NK-92 treated with Interleukin-12 subunit alpha and Interleukin-12 subunit beta, amount 100 ng/mL, for 24 hours (cell line): ENCODE results near the gene TNS1.

Experiments
- DNase-seq: peaks from one replicate; lab custom pipeline; 2025; lab: John Stamatoyannopoulos, UW

TNS1 gene

DNA sequence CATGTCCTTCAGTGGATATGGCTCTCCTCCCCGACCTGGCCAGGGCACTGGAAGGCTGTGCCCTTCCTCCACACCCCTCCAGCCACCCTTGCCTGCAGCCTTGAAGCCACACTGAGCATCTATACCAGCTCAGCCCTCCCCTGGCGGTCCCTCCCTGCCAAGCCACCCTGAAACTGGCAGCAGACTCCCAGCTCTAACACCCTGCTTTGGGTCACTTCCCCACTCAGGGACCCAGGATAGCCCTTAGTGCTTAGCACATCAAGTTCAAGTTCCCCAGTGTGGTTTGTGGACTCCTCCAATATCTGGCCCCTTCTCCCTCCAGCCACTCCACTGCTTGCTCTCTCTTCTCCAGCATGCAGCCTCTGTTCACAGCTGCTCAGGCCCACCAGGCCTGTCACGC is 89.4 kb downstream of the TNS1 start:
- no peak for DNase-seq

DNA sequence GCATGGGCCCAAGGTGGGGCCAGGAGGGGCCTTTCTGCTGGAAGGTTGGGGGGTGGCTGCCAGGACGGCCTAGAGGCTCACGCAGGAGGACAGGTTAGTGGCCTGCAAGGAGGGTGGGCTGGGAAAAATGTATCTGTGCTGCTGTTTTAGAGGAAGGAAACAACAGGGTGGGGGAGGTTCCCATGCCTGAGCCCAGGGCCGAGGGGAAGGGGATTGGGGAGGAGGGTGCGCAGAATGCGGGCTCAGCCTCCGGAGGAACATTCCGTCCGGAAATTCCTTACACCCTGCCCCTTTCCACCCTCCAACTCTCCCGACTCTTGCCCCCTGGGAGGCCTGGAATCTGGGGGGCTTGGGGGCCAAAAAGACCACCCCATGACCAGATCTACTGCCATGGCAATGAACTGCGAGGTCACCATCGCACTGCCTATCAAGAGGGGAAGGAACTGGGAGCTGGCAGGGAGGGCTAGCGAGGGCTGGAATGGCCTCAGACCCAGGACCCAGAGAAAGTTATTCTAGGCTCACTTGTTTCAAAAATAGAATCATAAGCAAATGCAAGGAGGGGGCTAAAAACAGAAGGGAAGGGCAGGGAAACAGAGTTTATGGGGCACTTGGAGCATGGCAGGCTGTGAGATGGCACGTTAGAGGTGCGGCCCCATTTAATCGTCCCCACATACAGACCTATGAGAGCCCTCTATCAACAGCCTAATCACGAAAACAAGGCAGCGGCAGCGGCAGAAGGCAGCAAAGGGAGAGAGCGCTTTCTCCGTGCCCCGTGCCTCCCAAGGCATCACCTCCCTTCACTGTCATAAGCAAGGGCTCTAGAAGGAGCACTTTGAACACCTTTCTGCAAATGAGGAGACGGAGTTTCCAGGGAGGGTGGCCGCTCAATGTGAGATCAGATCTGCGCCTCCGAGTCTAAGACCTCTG is 90.4 kb downstream of the TNS1 start:
- DNase-seq, result no peak

DNA sequence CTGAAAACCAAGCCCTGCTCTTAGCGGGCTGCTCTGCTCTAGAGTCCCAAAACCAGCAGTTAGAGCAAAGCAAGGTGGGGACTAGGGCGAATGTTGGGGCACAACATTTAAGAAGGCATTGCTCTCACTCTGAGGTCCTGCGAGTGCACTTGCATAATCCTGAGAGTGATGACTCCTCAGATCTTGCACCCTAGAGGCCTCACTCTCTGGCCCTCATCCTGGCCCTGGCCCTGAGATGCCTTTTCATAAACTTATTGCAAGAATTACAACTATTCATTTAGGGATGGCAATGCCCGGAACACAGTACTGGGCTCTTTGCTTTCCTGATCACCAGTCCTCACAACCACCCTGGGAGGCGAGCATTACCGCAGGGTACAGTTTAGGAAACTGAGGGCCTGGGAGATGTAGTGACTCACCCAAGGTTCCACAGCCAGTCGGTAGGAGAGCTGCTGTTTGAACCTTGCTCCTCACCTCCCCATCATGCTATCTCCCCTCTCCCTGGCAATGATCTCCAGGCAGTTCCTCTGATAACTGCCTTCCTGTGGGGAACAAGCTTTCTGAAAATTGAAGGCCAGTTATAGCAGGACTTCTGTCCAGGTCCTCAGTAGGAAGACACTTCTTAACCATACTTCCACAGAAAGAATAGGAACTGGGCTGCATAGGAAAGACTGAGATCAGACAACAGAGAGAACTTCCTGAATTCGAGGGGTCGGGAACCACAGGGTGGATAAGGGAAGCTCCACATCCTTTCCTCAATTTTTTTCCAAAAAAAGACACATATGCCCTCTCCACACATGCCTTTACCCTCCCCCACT is 91.3 kb downstream of the TNS1 start:
- no peak for DNase-seq

DNA sequence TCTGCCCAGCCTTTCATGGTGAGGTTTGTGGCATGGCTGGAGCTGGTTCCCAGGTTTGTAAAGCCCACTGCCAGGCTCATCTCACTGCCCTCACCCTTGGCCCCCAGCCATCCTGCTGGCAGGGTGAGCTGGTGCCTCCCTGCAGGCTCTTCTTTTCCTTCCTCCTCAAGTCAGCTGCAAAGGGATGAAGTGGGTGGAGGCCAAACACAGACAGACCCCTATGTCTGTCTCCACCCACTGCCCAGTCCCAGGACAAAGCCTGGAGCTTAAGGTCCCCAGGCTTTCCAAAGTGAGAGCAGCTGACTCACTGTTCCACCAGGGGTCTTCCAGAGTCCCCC is 92.0 kb downstream of the TNS1 start:
- DNase-seq, result no peak

DNA sequence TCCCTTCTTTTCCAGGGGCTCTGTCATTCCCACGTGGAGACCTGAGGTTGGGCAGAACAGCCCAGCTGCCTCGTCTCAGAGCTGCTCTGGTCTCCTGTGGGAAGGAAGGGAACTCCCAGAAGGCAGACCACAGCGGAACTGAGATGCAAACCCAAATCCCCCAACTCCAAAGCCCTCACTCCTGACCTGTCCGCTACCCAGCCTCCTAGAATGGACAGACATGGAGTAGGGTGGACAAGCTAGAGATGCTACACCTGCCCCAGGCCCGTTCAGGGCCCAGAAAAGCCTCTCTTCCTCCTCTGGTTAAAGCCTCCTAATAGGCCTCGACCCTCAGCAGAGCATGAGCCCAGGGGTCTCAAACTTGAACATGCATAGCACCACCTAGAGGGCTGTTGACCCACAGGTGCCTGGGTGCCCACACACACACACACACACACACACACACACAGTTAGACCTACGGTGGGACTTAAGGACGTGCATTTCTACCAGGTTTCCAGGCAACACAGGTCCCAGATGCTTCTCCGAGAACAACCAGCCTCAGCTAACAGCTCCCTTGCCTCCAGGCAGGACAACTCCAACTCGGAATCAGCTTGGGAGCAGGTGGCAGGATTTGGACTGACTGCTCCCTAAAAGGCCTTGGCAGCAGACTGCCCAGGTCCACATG is 93.5 kb downstream of the TNS1 start:
- DNase-seq, result no peak

DNA sequence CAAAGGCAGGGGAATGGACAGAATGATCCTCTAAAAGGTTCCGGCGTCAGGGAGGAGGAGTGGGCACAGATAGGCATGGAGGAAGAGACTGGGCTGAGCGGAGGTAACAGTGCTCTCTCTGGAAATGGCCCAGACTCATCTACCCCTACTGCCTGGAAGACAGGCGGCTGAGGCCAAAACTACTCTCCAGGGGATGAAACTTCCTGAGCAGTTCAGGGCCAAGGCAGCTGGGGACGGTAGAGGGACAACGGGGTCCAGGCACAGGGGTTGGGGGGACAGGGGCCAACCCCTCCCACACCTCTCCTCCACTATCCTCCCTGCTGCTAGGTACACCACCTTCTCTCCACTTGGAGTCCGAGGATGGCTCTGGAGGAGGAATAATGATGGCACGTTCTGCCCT is 94.3 kb downstream of the TNS1 start:
- no peak for DNase-seq

DNA sequence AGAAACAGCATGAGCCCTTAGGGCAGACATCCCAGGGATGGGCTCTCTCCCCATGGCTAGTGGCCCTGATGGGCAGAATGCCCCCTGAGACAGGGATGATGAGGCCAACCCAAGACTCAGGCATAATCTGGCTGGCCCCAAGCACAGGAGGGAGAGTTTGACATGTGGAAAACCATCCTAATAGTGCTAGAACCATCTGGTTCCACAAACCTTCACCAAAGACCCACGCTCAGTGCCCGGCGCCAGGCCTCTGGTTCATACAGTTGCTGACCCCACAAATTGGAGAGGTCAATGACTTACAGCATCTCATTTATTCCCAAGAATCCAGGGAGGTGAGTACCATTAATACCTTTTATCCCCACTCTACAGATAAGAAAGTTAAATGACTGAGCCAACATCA is 95.5 kb downstream of the TNS1 start:
- no peak for DNase-seq

DNA sequence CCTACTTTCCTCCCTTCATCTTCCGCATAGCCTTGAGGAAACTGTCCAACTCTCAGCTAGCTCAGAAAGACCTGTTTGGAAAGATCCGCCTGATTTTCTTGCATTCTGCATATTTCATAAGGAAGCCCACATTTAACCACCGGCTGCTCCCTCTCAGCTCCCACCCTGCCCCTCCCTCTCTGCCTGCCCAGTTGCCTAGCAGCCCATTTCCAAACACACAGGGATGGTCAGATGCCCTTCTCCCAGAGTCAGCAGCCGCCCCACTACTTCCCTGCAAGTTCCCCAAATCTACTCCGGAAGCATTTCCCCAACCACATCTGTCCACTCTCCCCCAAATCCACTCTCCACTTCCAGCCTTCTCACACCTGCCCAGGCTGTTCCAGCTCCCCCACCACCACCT is 96.0 kb downstream of the TNS1 start:
- no peak for DNase-seq

DNA sequence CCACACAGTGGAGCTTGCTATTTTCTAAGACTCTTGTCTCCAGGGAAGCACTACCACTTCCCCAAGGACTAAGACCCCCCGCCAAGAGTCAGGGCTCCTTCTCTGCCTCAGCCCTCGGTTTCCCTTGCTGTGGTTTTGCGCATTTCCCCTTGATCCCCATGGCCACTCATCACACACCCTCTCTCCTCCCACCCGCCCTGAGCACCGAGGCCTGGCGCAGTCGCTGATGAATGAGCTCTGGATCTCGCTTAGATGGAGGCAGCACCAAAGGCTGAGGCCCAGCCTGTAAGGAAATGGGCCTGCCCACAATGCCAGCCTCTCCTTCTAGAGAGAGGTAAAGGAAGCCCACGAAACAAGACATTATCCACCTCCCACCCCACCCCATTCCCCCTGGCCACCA is 96.9 kb downstream of the TNS1 start:
- no peak for DNase-seq

DNA sequence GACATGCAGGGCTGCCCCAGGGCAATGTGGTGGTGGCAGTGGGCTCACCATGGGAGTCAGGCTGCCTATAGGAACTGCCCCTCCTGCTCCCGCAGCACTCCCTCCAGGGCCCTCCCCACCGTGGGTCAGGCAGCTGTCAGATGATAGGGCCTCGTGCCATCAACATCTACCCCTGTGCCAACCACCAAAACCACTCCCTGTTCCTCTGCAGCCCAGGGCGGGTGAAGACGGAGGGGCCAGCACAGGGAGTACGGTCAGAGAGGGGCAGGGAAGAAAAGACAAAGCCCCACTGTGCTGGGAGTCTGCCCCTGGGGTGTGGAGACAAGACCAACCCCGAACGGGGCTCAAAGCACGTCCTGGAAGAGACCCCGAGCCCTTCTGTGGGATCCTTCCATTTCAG is 97.4 kb downstream of the TNS1 start:
- DNase-seq, result no peak

DNA sequence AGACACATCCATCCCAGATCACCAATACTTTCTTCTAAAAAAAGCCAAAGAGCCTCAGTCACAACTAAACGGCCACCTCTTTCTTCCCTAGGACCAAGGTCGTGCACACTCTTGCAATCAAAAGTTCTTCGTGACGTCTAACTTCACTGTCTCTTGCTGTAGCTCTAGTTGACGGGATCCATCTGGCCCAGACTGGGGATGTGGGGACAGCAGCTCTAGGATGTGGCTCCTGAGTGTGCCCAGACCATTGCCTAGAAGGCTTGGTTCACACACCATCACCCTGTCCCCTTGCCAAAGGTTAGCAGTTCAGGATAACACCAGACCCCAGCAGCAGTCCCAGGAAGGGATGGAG is 98.2 kb downstream of the TNS1 start:
- no peak for DNase-seq

DNA sequence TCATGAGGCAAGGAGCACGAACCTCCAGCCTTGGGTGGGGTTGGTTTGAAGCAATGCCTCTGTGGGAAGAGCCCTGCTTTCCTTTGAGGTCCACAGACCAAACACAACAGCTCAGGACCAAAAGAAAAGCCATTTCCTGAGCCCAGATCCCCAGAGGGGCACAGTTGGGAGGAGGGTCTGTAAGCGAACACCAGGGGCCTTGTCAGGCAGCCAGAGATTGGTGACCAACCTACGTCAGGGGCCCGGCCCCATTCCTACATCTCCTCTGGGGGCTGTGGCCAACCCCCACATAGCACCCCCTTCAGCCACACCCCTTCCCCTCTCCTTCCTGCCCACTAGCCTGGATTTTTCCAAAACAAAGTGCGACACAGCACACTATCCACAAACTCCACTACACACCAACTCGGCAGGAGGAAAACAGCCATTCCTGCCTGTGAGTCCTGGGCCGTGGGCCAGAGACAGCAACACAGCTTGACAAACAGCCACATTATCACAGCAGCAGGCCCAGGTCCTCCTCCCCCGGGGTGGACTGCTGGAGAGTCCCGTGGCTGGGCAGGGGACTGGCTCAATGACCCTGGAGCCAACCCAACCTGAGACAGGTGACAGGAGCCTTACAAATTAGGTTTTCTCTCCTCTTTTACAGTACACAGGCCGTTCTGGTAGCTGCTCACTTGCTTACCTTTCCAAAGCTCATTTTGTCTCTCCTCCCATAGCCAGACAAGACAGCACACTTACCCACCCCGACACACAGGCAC is 98.8 kb downstream of the TNS1 start:
- no peak for DNase-seq

DNA sequence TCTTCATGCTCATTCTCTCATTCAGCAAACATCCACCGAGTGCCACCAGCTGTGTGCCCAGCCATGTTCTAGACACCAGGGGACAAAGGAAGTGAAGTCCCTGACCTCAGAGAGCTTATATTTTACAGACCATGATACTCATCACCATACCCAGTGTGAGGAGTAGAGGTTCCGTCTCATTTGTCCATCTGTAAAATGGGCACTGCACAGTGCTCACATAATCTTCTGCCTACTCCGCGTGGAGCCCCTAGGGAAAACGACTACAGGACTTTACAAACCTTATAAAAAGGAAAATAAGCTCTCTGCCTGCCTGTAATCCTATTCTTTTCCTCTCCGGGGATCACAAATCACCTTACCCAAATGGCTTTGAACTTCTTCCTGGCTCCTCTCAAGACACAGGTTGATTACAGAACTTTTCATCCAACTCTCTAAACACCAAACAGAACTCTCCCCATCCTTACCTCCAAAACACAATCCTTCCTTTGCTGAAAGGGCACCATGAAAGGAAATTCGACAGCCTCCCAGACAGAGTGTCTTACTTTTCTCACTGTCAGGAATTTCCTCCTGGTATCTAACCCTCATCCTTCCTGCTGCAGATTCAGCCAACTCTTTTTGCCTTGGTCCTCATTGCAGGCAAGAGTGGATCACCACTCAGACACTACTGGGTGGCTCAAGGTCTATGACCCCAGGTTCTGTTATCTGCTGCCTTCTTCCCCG is 99.5 kb downstream of the TNS1 start:
- DNase-seq, result no peak

DNA sequence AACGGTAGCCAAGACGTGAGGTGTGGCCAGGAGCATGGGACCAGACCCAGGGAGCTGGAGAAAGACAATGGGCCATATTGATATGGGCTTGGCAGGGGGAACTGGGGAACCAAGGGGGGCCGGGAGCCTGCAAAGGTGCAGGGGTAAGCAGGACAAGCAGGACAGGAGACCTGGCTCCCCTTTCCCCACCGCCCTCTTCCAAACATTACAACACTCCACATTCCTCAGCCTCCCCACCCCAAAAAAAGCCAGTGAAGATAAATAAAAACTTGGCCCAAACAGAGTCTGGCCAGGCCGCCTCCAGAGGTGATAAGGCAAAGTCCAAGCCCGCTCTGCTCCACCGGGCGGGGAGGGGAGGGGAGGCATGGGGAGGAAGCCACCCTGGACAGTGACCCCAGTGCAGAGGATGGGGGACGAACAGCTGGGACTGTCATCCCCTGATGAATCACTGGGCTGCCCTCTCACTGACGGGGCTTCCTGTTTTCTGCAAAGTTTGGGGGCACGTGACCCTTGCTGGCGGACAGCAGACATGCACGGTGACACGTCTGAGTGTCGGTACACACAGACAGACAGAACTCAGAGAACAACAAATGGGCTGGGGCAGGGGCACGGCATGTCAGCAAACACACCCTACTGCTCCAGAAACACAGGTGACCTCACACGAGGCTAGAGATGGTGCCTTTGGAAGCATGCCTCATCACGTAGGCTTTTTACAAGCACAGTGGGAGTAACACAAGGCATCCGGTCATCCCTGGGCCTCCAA is 100.2 kb downstream of the TNS1 start:
- no peak for DNase-seq

DNA sequence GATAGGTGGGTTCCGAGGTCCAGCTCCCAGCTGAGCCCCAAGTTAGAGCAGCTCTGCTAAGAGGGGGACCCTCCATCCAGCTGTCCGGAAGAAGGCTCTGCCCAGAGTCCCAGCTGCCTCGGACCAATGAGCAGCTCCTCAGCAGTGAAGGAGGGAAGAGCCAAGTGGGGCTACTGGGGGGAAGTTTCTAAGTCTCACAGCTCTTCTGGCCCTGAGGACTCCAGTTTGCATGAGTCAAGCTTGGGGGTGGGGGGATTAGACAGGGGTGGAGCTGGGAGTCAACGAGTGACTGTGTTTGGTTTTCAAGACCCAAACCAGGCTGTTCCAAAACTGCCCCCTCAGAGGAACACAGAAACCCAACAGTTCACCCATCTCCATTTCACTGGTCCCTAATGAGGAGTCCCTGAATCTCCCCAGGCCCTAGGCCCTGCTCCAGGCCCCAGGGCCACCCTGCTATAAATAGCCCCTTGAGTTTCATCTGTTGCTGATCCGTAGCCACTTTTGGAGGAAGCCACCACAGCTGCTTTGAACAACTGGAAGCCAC is 100.9 kb downstream of the TNS1 start:
- DNase-seq, result no peak

DNA sequence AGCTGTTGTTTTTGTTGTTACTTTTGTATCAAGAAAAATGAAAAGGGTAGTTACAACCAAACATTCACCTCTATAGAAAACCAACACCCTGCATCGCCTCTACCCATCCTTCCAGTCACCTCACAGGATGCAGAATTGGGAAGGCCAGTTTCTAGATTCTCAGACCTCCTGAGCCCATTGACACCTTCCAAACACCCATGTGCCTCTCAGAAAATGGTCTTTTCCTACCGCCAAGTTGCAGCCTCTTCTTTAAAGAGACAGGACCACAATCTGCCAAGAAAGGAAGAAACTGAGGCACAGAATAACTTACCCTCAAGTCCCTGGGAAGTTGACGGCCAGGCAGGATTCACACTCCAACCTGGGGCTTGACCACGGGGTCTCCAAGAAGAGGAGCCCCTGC is 101.4 kb downstream of the TNS1 start:
- no peak for DNase-seq

DNA sequence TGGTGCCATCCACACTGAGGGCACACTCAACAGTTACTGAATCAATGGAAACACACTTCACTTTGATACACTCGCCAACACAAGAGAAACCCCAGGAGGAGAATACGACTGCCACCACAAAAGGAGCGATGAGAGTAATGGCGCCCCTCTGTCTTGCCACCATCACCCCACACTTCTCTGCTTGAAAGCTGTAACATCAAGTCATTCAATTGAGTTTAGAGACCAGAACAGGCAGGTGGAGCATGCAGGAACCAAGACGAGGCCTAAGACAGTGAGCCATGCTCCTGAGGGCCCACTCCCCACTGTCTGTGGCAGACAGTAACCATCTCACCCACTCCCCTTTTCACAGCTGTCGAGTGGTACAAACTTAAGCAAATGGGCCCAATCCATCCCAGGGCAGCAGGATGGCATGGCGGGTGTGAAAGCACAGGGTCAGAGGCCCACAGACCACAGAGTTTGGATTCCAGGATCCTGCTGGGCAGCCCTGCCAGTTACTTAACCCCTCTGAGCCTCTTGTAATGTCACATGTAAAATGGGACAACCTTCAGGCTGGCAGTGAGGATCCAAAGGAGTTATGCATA is 101.9 kb downstream of the TNS1 start:
- DNase-seq, result no peak

DNA sequence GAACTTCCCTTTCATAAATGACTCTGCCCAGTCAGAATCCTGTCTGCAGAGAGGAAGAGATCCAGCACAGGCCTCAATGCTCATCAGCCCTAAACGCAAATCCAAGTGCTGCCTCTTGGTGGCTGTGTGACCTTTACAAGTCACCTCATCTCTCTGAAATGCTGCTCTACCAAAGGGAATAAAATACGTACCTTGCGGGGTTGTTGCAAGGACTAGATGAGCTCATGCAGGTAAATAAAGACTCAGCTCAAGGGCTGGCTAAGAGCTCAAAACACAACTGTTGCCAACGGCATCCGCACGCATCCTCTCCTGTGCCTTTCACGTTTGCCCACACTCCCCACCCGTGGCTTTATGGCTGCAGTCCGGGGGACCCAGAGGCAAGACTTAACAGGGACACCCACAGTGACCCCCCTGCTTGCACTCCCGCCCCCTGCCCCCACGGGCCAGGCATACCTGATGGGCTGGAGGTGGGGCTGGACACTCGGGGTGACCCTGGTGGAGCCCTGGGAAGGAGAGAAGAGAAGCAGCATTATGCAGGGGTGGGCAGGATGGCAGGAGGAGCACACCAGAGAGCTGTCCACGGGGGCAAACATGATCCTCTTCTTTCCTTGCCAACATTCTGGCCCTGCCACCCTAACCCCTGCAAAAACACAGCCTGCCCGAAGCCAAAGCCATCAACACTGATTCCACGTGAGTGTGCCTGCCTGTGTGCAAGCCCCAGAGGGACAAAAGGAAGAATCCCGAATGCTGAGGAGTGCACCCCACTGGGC is 102.6 kb downstream of the TNS1 start:
- no peak for DNase-seq

DNA sequence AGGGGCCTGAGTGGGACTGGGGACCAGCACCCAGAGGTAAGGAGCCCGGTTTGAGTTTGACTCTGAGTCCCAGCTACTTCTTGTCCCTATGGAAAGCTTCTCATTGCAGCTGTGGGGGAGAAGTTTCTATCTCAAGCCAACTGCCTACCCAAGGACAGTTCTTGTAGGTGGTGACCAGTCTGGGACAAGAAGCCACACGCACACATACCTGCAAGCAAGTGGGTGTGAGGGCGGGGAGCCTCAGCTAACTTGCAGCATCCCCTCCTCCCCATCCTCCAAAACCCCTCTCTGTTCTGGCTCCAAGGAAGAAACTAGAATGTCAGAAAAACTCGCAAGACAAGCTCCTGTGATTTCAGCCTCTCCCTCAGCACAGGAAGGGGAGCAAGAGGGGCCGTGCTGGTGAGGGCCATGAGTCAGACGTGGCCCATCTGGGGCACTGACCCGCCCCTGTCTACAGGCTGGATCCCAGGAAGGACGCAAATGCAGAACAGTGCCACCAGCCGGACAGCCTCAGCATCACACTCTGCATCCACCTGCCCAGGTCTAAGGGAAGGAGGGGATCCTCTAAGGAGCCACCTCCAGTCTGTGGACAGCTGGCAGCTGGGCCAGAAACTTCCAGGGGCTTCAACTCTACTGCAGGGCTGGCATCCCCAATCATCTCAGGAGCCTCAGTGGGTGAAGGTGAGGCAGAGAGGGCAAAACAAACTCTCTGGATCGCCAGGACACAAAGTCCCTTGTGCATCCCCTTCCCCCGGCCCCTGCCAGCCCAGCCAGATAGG is 103.4 kb downstream of the TNS1 start:
- peak; percentile 32 for DNase-seq
